ENCODE results near the gene RASGRP4. TPM values are rescaled to one million over a fixed set of nuclear protein-coding genes. Genes with fewer than 3 reads are reported as not detected.

Gene RASGRP4
- total and polyA plus RNA-seq, 2 donors: 0.95 to 2.4 TPM

GRCh38 chr19:38387550-38388348, 38.3 kb downstream of the RASGRP4 start, which contains the start of gene GGN:
TSS of gene GGN (minus strand) at chr19:38388034. CDS start at chr19:38387261, 773 bp downstream.
- H3K4me1 ChIP-seq (ENCODE audit: insufficient read depth): no peaks in the 10 kb centered on the region
- no peak for DNase-seq (ENCODE audit: extremely low spot score)
- no peak within 1 kb of the TSS for H3K27ac ChIP-seq (ENCODE audit: low read depth)
- peaks cover 6% of the 10 kb centered on the region for H3K36me3 ChIP-seq (ENCODE audit: insufficient read depth)
- WGBS: 1% methylated on average over 51 of the region's 51 CpGs
- H3K4me3 ChIP-seq (ENCODE audit: low read depth, low read length): peak within 1 kb of the TSS; percentile 36

GRCh38 chr19:38386971-38387549, 39.0 kb downstream of the RASGRP4 start:
- no peaks in the 10 kb centered on the region for H3K4me1 ChIP-seq (ENCODE audit: insufficient read depth)
- DNase-seq (ENCODE audit: extremely low spot score): no peak
- no peak overlapping the region for H3K27ac ChIP-seq (ENCODE audit: low read depth)
- H3K4me3 ChIP-seq (ENCODE audit: low read depth, low read length): peak overlapping the region; percentile 36
- 7% methylated on average over 36 of the region's 36 CpGs for WGBS
- peaks cover 6% of the 10 kb centered on the region for H3K36me3 ChIP-seq (ENCODE audit: insufficient read depth)

DNA sequence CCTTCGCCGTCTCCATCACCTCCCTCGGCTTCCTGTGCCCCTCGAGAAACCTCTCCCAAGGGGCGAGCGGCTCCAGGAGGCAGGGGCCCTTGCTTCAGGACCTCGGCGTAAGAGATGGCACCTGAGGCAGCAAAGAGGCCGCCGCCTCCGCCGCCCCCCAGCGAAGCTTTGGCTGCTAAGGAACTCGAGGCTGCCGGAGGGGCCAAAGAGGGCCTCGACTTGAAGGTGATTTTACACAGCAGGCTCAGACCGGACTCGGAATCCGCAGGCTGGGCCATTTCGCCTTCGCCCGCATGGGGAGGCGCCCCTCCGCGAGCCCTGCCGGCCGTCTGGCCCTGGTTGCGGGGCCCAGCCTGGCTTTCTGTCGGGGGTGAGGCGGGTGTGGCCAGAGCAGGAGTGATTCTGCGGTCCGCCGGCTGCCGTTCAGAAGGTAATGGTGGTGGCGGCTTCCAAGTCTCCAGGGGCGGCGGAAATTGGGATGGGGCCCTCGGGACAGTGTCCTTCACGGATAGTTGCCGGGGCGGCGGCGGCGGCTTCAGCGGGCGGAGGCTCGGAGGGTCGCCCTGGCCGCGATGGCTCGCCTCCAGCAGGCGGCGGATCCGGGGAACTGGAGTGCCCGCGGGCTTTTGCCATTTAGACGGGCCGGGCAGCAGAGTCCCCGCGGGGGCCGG, 39.6 kb downstream of the RASGRP4 start:
- Histone ChIP-seq H3K4me1 (ENCODE audit: insufficient read depth) (no peaks in the 10 kb centered on the region), H3K4me3 (ENCODE audit: low read depth, low read length) (no peak overlapping the region), H3K36me3 (ENCODE audit: insufficient read depth) (peaks cover 9% of the 10 kb centered on the region), H3K27ac (ENCODE audit: low read depth) (no peak overlapping the region)
- DNase-seq (ENCODE audit: extremely low spot score): no peak
- WGBS: 43% methylated on average over 61 of the region's 61 CpGs

GRCh38 chr19:38385804-38386257, 40.2 kb downstream of the RASGRP4 start:
- peaks cover 13% of the 10 kb centered on the region for H3K36me3 ChIP-seq (ENCODE audit: insufficient read depth)
- H3K4me3 ChIP-seq (ENCODE audit: low read depth, low read length): no peak overlapping the region
- DNase-seq (ENCODE audit: extremely low spot score): no peak
- H3K27ac ChIP-seq (ENCODE audit: low read depth): no peak overlapping the region
- H3K4me1 ChIP-seq (ENCODE audit: insufficient read depth): no peaks in the 10 kb centered on the region
- 52% methylated on average over 40 of the region's 40 CpGs for WGBS

GRCh38 chr19:38385057-38385803, 40.8 kb downstream of the RASGRP4 start:
- 75% methylated on average over 40 of the region's 40 CpGs for WGBS
- H3K36me3 ChIP-seq (ENCODE audit: insufficient read depth): peaks cover 14% of the 10 kb centered on the region

DNA sequence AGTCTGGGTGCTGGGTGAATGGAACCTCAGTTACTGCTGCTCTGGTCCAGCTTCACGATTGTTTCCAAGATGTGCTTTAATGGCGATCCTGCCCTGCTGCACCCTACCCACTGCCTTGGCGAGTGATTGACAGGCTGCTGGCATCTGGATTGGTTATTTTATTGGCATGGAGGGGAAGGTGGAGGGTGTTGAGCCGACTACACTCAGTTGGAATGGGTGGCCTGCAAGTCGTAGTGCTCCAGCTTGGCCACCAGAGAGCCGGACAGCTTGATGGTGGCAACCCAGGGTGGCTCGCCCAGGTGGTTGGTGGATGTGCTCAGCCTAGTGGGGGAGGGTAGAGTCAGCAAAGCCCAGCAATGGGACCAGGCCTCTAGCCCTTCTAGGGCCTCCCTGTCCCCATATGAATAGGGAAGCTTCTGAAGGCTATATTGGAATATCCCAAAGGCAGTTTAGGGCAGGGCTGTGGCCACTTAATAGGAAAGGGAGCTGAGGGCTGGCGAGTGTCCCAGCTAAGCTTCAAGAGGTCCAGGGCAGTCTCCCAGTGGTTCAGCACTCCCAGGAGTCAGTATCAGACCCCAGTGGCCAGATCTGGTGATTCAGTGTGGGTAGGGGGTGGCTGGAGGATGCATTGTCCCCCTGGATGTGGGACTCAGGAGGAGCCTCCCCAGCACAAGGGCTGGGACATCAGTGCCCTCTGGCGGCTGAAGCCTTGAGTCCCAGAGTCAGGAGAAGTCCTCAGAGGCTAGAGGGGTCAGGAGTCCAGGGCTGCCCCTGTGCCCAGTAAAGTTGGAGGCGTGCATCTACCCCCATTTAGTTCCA, 41.6 kb downstream of the RASGRP4 start:
- Histone ChIP-seq H3K4me1 (ENCODE audit: insufficient read depth) (no peaks in the 10 kb centered on the region), H3K27ac (ENCODE audit: low read depth) (no peak overlapping the region), H3K36me3 (ENCODE audit: insufficient read depth) (peaks cover 14% of the 10 kb centered on the region), H3K4me3 (ENCODE audit: low read depth, low read length) (no peak overlapping the region)
- DNase-seq (ENCODE audit: extremely low spot score): no peak
- WGBS: 86% methylated on average over 10 of the region's 10 CpGs

More at GRCh38 chr19:38385057-38385803, 40.8 kb downstream of the RASGRP4 start:
- Histone ChIP-seq H3K27ac (ENCODE audit: low read depth) (no peak overlapping the region), H3K4me3 (ENCODE audit: low read depth, low read length) (no peak overlapping the region), H3K4me1 (ENCODE audit: insufficient read depth) (no peaks in the 10 kb centered on the region)
- DNase-seq (ENCODE audit: extremely low spot score): no peak

GRCh38 chr19:38383743-38384142, 42.3 kb downstream of the RASGRP4 start:
- 96% methylated on average over 2 of the region's 2 CpGs for WGBS
- no peak overlapping the region for H3K27ac ChIP-seq (ENCODE audit: low read depth)
- H3K4me1 ChIP-seq (ENCODE audit: insufficient read depth): no peaks in the 10 kb centered on the region
- H3K36me3 ChIP-seq (ENCODE audit: insufficient read depth): peaks cover 14% of the 10 kb centered on the region
- DNase-seq (ENCODE audit: extremely low spot score): no peak
- H3K4me3 ChIP-seq (ENCODE audit: low read depth, low read length): no peak overlapping the region

- H3K36me3 ChIP-seq (ENCODE audit: insufficient read depth): peaks cover 14% of the 10 kb centered on the region
Measured at GRCh38 chr19:38383184-38383583, 42.8 kb downstream of the RASGRP4 start.

GRCh38 chr19:38381138-38381537, 44.9 kb downstream of the RASGRP4 start:
- peaks cover 14% of the 10 kb centered on the region for H3K36me3 ChIP-seq (ENCODE audit: insufficient read depth)
- 92% methylated on average over 9 of the region's 9 CpGs for WGBS
- no peak overlapping the region for H3K27ac ChIP-seq (ENCODE audit: low read depth)

More at GRCh38 chr19:38383184-38383583, 42.8 kb downstream of the RASGRP4 start:
- no peak for DNase-seq (ENCODE audit: extremely low spot score)
- H3K4me1 ChIP-seq (ENCODE audit: insufficient read depth): no peaks in the 10 kb centered on the region
- no peak overlapping the region for H3K4me3 ChIP-seq (ENCODE audit: low read depth, low read length)
- 86% methylated on average over 10 of the region's 10 CpGs for WGBS
- no peak overlapping the region for H3K27ac ChIP-seq (ENCODE audit: low read depth)

DNA sequence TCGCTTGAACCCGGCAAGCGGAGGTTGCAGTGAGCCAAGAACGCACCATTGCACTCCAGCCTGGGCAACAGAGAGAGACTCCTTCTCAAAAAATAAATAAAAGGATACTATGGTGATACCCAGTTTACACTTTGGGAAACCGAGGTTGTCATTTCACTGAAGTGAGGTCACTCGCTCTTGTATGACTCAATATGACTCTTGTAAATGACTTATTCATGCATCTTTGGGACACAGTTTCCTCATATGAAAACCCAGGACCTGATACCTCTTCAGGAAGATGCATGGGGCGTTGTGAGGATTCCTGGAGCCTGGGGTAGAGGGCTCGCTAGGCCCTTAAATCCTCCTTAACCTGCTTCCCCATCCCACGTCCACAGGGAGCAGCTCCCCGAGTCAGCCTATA, 47.2 kb downstream of the RASGRP4 start:
- Histone ChIP-seq H3K4me3 (ENCODE audit: low read depth, low read length) (no peak overlapping the region), H3K27ac (ENCODE audit: low read depth) (no peak overlapping the region), H3K36me3 (ENCODE audit: insufficient read depth) (peaks cover 14% of the 10 kb centered on the region), H3K4me1 (ENCODE audit: insufficient read depth) (no peaks in the 10 kb centered on the region)
- WGBS: 93% methylated on average over 10 of the region's 10 CpGs
- no peak for DNase-seq (ENCODE audit: extremely low spot score)

More at GRCh38 chr19:38381138-38381537, 44.9 kb downstream of the RASGRP4 start:
- Histone ChIP-seq H3K4me3 (ENCODE audit: low read depth, low read length) (no peak overlapping the region), H3K4me1 (ENCODE audit: insufficient read depth) (no peaks in the 10 kb centered on the region)
- DNase-seq (ENCODE audit: extremely low spot score): no peak

DNA sequence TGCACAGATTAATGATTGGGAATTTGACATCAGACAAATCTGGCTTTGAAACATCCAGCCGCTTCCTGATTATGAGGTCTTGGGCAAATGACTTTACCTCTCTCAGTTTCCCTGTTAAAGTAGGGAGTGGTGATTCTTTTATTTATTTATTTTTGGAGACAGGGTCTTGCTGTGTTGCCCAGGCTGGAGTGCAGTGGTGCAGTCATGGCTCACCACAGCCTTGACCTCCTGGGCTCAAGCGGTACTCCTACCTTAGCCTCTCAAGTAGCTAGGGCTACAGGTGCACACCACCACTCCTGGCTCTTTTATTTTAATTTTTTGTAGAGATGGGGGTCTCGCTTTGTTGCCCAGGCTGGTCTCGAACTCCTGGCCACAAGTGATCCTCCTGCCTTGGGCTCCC, 49.0 kb downstream of the RASGRP4 start:
- no peak for DNase-seq (ENCODE audit: extremely low spot score)
- H3K27ac ChIP-seq (ENCODE audit: low read depth): no peak overlapping the region
- WGBS: 97% methylated on average over 4 of the region's 4 CpGs
- H3K4me1 ChIP-seq (ENCODE audit: insufficient read depth): no peaks in the 10 kb centered on the region
- peaks cover 7% of the 10 kb centered on the region for H3K36me3 ChIP-seq (ENCODE audit: insufficient read depth)
- H3K4me3 ChIP-seq (ENCODE audit: low read depth, low read length): no peak overlapping the region

DNA sequence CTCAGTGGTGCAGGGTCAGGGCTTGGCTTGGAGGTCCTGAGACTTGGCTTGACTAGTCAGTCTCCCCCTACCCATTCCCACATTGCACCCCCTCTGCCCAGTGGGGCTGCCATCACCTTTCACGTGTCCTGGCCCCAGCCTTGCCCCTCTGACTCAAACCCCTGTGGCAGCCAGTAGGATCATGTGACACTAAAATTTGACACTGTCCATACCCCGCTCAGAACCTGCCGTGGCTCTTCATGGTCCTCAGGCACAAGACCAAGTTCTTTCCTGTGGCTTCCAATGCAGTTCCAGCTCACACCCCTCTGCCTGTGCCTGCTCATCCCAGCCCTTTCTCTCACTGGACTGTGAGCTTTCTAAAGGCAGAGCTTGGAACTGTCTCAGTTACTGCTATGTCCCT, 49.4 kb downstream of the RASGRP4 start:
- DNase-seq (ENCODE audit: extremely low spot score): no peak
- no peak overlapping the region for H3K27ac ChIP-seq (ENCODE audit: low read depth)
- 73% methylated on average over 3 of the region's 3 CpGs for WGBS
- H3K36me3 ChIP-seq (ENCODE audit: insufficient read depth): peaks cover 4% of the 10 kb centered on the region
- no peak overlapping the region for H3K4me3 ChIP-seq (ENCODE audit: low read depth, low read length)
- H3K4me1 ChIP-seq (ENCODE audit: insufficient read depth): no peaks in the 10 kb centered on the region

Data from urinary bladder (tissue), 4 donors.